NCI-H446 (cell line): ENCODE results near the gene TMEM135.
A peak's percentile ranks its signal among the peaks of the same experiment; 100 is the strongest.

Source experiments
- DNase-seq, 2 experiments: peaks; one replicate each; lab custom pipeline; 2025; lab: John Stamatoyannopoulos, UW

Gene TMEM135

GRCh38 chr11:87301785-87302540 lies 264.2 kb downstream of the TMEM135 start:
- DNase-seq, result no peak

- no peak for DNase-seq
Measured at GRCh38 chr11:87304412-87304811, 266.7 kb downstream of the TMEM135 start.

- no peak for DNase-seq
Measured at GRCh38 chr11:87306262-87306851, 268.6 kb downstream of the TMEM135 start.

GRCh38 chr11:87307101-87307500 lies 269.4 kb downstream of the TMEM135 start:
- DNase-seq, result no peak

- DNase-seq, result no peak
Measured at GRCh38 chr11:87315229-87315628, 277.5 kb downstream of the TMEM135 start.

- no peak for DNase-seq
Measured at GRCh38 chr11:87316491-87316890, 278.8 kb downstream of the TMEM135 start.

GRCh38 chr11:87317441-87317840 lies 279.7 kb downstream of the TMEM135 start:
- DNase-seq, result no peak

GRCh38 chr11:87320123-87320522 lies 282.4 kb downstream of the TMEM135 start:
- DNase-seq, result no peak

GRCh38 chr11:87322568-87322967 lies 284.8 kb downstream of the TMEM135 start:
- DNase-seq, result no peak

- DNase-seq, result no peak
Measured at GRCh38 chr11:87323899-87324298, 286.2 kb downstream of the TMEM135 start.

GRCh38 chr11:87324817-87325489 lies 287.2 kb downstream of the TMEM135 start:
- DNase-seq, result no peak

- no peak for DNase-seq
Measured at GRCh38 chr11:87325490-87325872, 287.7 kb downstream of the TMEM135 start.

GRCh38 chr11:87326594-87326993 lies 288.9 kb downstream of the TMEM135 start:
- DNase-seq, result no peak

GRCh38 chr11:87329172-87329571 lies 291.4 kb downstream of the TMEM135 start:
- no peak for DNase-seq

- DNase-seq, result no peak
Measured at GRCh38 chr11:87330187-87330601, 292.5 kb downstream of the TMEM135 start.

GRCh38 chr11:87331273-87331672 lies 293.5 kb downstream of the TMEM135 start:
- no peak for DNase-seq

GRCh38 chr11:87338046-87338639 lies 300.4 kb downstream of the TMEM135 start:
- DNase-seq, result no peak

- DNase-seq, result no peak
Measured at GRCh38 chr11:87339416-87339815, 301.7 kb downstream of the TMEM135 start.

- DNase-seq, result no peak
Measured at GRCh38 chr11:87347441-87347840, 309.7 kb downstream of the TMEM135 start.

GRCh38 chr11:87347854-87348253 lies 310.1 kb downstream of the TMEM135 start:
- DNase-seq, result no peak

- DNase-seq, result no peak
Measured at GRCh38 chr11:87351676-87352075, 313.9 kb downstream of the TMEM135 start.

GRCh38 chr11:87352759-87353707 lies 315.3 kb downstream of the TMEM135 start:
- peak; percentile 68 to 88 for DNase-seq
